Measurements from ENCODE around the gene ZBTB18.
"Not testable (repeated sequence)": the region's sequence is repeated elsewhere in the genome, so short reads cannot be mapped to it uniquely, and the experiment has no call there.

The ZBTB18 gene

DNA sequence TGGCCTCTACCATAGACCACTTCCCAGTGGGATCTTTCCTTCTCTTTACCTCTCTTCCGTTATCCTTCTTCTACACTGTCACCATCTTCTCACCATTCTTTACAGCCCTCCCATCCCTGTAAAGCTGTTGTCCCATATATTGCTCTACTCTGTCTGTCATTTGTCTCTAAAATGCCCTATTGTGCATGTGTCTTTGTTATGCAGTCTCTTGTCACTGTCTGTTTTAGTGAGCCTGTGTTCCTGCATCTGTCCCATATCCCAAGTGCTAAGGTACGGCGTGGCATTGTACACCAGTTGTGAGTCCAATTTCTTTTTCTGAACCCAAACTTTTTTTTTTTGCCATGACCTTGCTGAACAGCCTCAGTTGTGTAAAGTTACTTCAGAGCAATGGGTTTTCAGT, 8.8 kb upstream of the ZBTB18 start:
- no peak for DNase-seq

- no peak for DNase-seq
These were observed 6.7 kb upstream of the ZBTB18 start for GRCh38 chr1:244044423-244044822.

DNA sequence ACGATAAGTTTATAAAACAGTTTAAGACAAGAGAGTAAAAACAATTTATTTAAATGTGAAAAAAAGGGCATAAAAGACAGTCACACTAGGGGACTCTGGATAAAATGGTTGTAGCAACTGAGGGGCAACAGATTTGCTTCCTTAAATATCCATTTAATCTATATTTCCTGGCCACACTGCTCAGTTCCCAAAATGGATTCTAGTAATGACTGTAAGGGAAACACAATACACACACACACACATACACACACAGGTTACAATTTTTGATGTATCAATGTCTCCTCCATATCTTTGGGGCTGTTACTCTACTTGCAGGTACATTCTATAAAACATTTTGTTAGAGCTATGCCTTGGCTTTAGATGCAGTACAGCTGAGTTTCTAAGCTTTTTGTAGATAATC, 4.8 kb upstream of the ZBTB18 start:
- not testable (repeated sequence) for DNase-seq

DNA sequence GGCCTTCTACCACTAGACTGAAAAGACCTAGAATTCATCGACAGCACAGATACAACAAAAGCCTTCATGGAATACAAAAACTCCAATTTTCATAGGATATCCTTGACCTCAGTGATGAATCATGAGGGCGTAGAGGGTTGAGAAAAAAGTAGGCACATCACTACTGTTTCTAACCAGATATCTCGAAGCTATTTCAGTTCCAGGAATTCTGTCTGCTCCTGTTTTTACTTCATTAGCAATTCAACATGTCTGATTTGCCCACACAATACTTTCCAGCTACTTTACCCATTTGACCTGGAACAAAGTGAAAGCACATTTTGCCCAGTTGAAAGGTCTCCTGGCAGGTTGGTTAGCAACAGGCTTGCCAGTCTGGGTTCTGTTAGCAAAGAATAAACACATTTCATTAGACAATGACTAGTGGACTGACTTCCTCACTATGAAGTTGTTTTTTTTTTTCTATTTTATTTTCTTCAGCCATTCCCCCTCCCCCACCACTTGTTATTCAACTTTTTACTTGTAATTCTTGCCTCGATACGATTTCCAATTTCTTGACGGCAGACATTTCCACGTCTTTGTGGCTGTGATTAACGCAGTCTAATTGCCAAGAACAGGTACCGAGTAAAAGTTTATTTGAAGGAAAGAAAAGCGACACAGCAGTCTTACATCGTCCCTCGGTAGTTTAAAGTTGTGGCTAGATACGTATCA, 4.0 kb upstream of the ZBTB18 start:
- DNase-seq, result no peak

DNA sequence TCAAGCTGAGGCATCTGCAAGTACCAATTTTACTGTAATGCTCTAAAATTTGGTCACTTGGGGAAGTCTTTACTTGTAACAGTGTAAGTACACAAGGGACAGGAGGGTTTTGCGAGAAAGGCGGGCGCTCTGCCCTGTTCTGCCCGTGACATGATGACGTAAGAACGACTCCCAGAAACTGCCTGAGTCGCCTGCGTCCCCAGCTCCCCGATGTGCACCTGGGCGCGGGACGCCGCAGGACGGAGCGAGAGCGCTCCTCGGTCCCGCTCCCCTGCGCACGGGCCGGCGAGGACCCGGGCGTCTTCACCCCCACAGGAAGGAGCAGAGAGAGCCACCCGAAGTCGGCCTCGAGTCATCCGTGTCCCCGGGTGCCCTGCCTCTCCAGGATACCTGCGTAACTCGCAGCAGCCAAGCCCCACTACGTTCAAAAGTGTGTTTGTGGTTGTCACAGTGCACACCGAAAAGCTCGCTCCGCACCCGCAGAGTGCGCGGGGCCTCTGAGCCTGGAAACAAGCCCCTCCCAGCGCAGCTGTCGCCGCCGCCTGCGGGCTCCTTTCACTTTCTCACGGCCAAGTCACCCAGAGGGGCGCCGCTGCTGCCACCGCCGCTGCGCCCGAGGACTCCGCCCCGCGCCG, 3.3 kb upstream of the ZBTB18 start:
- no peak for DNase-seq

- peak; percentile 96 for DNase-seq
These were observed 2.6 kb upstream of the ZBTB18 start for GRCh38 chr1:244048256-244049161.

DNA sequence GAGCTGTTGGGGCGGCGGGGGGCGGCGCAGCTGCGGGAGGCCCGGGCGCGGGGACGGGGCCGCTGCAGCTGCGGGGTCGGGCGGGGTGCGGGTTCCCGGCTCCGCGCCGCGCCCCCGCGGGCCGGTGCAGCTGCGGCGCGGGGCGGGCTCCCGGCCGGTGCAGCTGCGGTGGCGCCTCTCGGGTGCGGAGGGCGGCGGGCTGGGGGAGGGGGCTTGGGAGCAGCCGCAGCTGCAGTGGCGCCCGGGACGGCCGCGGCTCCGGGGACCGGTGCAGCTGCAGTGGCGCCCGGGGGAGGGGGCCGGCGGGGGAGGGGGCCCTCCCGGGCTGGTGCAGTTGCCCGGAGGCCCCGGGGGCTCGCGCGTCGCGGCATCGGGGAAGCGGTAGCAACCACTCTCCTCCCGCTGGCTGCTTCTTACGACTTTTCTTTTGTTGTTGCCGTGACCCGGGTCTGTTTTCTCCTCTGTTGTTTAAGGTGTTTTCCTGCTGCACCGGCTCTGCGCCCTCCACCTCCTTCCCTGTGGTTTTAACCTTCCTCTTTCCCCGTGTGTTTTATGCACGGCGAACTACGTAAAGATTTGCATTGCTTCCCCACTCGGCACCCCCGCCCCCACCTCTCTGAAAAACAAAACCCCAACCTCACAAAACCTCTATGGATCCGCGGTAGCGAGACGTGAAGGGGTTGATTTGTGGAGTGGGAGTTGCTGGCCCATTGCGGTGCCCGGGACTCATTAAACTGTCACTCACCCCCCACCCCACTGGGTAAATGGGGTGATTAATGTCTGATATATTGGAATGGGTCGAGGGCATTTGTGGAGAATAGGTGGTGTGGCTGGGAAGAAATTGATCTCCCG, 1.7 kb upstream of the ZBTB18 start:
- DNase-seq, result no peak

- DNase-seq, result no peak
These were observed 859 bp upstream of the ZBTB18 start for GRCh38 chr1:244050014-244050834.

- DNase-seq, result no peak
These were observed 1.1 kb downstream of the ZBTB18 start for GRCh38 chr1:244052016-244052727.

- no peak for DNase-seq
These were observed 1.7 kb downstream of the ZBTB18 start for GRCh38 chr1:244052728-244053312.

DNA sequence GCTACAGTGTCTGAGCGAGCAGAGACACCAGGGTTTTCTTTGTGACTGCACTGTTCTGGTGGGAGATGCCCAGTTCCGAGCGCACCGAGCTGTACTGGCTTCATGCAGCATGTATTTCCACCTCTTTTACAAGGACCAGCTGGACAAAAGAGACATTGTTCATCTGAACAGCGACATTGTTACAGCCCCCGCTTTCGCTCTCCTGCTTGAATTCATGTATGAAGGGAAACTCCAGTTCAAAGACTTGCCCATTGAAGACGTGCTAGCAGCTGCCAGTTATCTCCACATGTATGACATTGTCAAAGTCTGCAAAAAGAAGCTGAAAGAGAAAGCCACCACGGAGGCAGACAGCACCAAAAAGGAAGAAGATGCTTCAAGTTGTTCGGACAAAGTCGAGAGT, 2.7 kb downstream of the ZBTB18 start:
- no peak for DNase-seq

DNA sequence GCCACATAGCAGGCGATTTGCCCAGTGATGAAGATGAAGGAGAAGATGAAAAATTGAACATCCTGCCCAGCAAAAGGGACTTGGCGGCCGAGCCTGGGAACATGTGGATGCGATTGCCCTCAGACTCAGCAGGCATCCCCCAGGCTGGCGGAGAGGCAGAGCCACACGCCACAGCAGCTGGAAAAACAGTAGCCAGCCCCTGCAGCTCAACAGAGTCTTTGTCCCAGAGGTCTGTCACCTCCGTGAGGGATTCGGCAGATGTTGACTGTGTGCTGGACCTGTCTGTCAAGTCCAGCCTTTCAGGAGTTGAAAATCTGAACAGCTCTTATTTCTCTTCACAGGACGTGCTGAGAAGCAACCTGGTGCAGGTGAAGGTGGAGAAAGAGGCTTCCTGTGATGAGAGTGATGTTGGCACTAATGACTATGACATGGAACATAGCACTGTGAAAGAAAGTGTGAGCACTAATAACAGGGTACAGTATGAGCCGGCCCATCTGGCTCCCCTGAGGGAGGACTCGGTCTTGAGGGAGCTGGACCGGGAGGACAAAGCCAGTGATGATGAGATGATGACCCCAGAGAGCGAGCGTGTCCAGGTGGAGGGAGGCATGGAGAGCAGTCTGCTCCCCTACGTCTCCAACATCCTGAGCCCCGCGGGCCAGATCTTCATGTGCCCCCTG, 3.3 kb downstream of the ZBTB18 start:
- DNase-seq, result no peak

DNA sequence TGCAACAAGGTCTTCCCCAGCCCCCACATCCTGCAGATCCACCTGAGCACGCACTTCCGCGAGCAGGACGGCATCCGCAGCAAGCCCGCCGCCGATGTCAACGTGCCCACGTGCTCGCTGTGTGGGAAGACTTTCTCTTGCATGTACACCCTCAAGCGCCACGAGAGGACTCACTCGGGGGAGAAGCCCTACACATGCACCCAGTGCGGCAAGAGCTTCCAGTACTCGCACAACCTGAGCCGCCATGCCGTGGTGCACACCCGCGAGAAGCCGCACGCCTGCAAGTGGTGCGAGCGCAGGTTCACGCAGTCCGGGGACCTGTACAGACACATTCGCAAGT, 3.8 kb downstream of the ZBTB18 start:
- DNase-seq, result no peak

GRCh38 chr1:244056577-244056976, 5.5 kb downstream of the ZBTB18 start:
- no peak for DNase-seq

- DNase-seq, result no peak
These were observed 6.6 kb downstream of the ZBTB18 start for GRCh38 chr1:244057474-244058385.

GRCh38 chr1:244060117-244060516, 9.0 kb downstream of the ZBTB18 start:
- DNase-seq, result no peak

GRCh38 chr1:244060686-244061085, 9.6 kb downstream of the ZBTB18 start:
- DNase-seq, result no peak

DNA sequence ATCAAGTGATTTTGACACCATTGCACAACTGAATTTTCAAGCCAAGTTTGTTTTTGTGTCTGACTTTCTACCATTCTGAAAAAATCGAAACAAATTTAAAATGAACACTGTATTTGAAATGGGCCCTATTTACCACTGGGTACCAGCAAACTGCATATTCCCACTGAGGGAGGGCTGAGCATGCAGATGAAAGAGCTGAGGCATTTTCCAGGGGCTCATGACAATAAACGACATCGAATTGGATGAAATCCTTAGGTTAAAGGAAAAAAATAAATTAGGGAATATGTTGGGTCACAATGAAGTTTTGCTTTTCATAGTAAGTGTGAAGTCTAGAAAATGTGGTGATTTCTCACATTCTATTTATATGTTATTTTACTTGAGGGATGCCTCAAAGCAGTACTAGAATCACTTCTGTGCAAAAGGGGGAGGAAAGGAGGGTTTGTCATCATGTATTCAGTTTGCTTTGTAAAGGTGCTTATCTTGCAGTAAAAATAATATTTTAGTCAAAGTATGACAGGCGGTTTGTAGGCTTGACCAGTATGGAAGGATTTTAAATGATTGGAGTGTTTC, 11.2 kb downstream of the ZBTB18 start:
- no peak for DNase-seq

DNA sequence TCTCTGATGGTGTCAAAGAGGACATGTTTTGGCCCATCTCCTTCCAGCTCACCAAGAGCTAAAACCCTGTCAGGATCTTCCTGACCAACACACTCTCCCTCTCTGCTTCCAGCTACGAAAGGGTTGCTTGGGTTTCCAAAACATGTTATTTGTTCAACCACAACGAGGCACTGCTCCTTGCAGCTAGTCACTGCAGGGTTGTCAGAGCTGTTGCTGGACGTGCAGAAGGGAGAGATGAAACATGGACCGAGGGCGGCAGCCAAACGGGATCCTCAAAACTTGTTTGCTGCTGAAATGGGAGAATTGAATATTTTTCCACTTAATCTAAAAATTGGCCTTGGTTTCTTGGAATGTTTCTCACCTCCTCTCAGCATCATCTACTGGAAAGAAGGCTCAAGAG, 12.4 kb downstream of the ZBTB18 start:
- DNase-seq, result no peak

Data from T1000 (cell line).